HG02610 (cell line): Measurements from ENCODE around the gene MAST4.
"Not testable (repeated sequence)": the region's sequence is repeated elsewhere in the genome, so short reads cannot be mapped to it uniquely, and the experiment has no call there.

Experiments used
- ATAC-seq: cut with Tn5 transposase; IDR thresholded peaks from one replicate; pipeline ENCODE4 v1.9.1; 2021; ENCODE audit warnings: mild to moderate bottlenecking, moderate library complexity; ENCODE audit not compliant: unreplicated experiment

MAST4 gene

GRCh38 chr5:66805514-66806430, 209.6 kb downstream of the MAST4 start:
- ATAC-seq, result no peak

GRCh38 chr5:66807743-66808142, 211.6 kb downstream of the MAST4 start:
- ATAC-seq, result no peak

GRCh38 chr5:66808663-66809062, 212.5 kb downstream of the MAST4 start:
- ATAC-seq, result no peak

- ATAC-seq, result no peak
These were observed 214.0 kb downstream of the MAST4 start for GRCh38 chr5:66810151-66810550.

- ATAC-seq, result no peak
These were observed 214.7 kb downstream of the MAST4 start for GRCh38 chr5:66810848-66811261.

GRCh38 chr5:66812291-66812690, 216.1 kb downstream of the MAST4 start:
- ATAC-seq, result no peak

GRCh38 chr5:66813306-66813705, 217.1 kb downstream of the MAST4 start:
- no peak for ATAC-seq

GRCh38 chr5:66814146-66814991, 218.2 kb downstream of the MAST4 start:
- peak; percentile 53 for ATAC-seq

- ATAC-seq, result no peak
These were observed 222.2 kb downstream of the MAST4 start for GRCh38 chr5:66818304-66818934.

GRCh38 chr5:66818935-66819328, 222.7 kb downstream of the MAST4 start:
- ATAC-seq, result no peak

GRCh38 chr5:66820630-66821207, 224.5 kb downstream of the MAST4 start:
- no peak for ATAC-seq

GRCh38 chr5:66821688-66822429, 225.7 kb downstream of the MAST4 start:
- no peak for ATAC-seq

GRCh38 chr5:66822906-66823305, 226.7 kb downstream of the MAST4 start:
- ATAC-seq, result not testable (repeated sequence)

- no peak for ATAC-seq
These were observed 228.3 kb downstream of the MAST4 start for GRCh38 chr5:66824476-66824875.

GRCh38 chr5:66826263-66826662, 230.1 kb downstream of the MAST4 start:
- ATAC-seq, result no peak

- no peak for ATAC-seq
These were observed 230.5 kb downstream of the MAST4 start for GRCh38 chr5:66826696-66827095.

GRCh38 chr5:66828046-66828547, 231.9 kb downstream of the MAST4 start:
- ATAC-seq, result no peak

- peak; percentile 64 for ATAC-seq
These were observed 232.6 kb downstream of the MAST4 start for GRCh38 chr5:66828548-66829357.

- no peak for ATAC-seq
These were observed 233.1 kb downstream of the MAST4 start for GRCh38 chr5:66829358-66829674.
